NCI-H1930 (cell line): ENCODE results near the gene BAX.

Experiments
- DNase-seq, 2 experiments: peaks; one replicate each; lab custom pipeline; 2025; lab: John Stamatoyannopoulos, UW

BAX gene

GRCh38 chr19:48928164-48929025, 26.3 kb upstream of the BAX start:
- DNase-seq: no peak

- DNase-seq: peak; percentile 94
Observed at GRCh38 chr19:48933382-48933932, 21.2 kb upstream of the BAX start, which contains the start of gene DHDH. Gene DHDH, plus strand, starts transcription at chr19:48933699. Its CDS starts 23 bp downstream, at chr19:48933722.

DNA sequence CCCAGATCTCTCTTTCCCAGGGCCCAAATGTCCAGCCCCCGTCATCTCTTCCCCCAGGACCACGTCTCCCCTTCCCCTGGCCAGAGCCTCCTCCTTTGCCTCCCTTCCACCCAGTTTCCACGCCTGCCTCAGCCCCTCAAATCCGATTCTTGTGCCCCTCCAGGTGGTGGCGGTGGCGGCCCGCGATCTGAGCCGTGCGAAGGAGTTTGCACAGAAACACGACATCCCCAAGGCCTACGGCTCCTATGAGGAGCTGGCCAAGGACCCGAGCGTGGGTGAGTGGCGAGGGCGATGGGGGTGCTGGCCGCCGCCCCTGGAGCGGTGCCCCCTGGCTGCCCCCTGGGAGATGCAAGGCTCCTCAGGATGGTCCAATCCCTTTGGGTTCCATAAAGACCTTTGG, 19.8 kb upstream of the BAX start:
- no peak for DNase-seq

GRCh38 chr19:48935864-48936263, 18.8 kb upstream of the BAX start:
- no peak for DNase-seq

DNA sequence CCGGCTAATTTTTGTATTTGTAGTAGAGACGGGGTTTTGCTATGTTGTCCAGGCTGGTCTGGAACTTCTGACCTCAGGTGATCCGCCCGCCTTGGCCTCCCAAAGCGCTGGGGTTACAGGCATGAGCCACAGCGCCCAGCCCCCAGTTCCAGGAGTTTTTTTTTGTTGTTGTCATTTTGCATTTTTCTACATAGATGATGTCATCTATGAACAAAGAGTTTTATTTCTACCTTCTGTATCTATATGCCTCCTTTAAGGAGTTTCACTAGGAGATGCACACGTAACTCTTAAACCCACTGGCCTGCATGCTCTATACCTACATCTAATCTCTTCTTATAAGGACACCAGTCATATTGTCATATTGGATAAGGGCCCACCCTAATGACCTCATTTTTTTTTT, 16.4 kb upstream of the BAX start:
- DNase-seq: no peak

GRCh38 chr19:48940902-48941301, 13.8 kb upstream of the BAX start:
- DNase-seq: no peak

DNA sequence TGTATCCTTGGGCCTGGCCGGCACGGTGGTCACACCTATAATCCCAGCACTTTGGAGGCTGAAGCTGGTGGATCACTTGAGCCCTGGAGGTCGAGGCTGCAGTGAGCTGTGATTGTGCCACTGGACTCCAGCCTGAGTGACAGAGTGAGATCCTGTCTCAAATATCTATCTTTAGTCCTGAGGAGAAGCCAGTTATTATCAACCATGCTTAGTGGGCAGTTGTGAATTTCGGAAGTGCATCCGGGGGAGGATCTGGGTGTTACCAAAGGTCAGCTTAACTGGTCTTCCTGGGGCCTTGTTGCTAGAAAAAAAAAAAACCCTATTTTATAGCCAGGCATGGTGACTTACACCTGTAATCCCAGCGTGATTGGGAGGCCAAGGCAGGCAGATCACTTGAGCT, 11.6 kb upstream of the BAX start:
- no peak for DNase-seq

DNA sequence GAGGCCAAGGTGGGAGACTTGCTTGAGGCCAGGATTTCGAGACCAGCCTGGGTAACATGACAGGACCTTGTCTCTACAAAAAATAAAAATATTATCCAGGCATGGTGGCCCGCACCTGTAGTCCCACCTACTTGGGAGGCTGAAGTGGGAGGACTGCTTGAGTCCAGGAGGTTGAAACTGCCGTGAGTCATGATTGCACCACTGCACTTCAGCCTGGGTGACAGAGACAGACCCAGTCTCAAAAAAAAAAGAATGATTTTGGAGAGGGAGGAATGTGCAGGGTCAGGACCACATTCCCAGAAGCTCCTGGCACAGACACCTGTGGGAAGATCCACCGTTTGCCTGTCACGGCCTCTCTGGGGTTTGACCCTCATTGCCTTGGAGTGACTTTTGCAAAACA, 9.3 kb upstream of the BAX start:
- DNase-seq: no peak

DNA sequence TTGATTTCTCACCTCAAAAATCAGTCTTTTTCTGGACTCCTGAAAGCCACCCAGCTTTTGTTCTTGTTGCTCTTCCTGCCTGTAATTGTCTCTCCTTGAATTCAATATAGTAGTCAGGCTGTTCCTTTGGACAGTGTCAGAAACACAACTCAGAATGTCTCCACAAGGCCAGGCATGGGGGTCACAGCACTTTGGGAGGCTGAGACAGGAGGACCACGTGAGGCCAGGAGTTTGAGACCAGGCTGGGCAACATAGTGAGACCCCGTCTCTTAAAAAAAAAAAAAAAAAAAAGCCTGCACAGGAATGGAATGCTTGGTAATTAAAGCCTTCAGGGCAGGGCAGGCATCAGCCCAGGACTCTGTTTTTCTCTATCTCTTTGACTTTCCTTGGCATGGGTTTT, 8.9 kb upstream of the BAX start:
- DNase-seq: no peak

DNA sequence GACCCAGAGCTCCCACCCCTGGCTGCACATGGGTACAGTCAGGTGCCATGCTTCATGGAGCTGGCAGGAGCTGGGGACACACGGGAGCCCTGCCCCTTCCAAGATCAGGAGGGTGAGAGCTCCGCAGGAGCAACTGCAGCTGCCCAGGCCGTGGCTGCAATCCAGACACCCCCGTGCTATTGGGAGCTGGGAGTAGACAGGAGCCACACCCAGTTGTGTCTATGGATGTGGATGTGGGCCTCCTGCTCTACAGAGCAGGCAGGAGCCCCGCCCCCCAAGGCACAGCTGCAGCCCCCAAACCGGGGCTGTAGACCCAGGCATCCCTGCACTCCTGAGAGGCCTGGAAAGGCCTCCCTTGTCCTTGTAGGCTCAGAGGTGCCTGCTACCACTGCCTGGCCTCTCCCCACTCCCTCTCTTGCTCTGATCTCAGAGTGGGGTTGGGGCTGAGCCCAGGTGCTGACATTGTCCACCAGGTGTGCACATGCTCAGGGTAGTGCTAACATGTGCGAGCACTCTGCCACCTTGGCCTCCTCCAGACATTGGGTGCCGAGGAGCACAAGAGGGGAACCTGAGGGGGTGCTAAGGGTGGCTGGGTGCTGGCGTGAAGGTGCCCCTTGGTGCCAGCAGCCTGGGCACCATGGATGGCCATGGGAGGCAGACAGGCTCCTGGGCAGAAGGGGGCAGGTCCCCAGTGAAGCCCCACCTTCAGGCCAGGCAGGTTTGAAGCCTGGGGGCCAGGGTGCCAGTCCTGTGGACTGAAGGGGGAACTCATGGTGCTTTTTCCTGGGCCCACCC, 8.0 kb upstream of the BAX start:
- DNase-seq: no peak

DNA sequence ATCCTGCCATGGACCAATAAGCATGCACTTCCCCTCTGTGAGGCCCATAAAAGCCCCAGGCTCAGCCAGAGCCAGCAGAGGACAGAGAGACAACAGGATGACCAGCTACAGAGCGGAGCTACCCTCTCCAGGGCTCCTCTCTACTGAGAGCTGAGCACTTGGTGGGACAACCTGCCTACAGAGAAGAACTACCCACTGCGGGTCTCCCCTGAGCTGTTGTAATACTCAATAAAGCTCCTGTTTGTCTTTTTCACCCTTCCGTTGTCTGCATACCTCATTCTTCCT, 7.5 kb upstream of the BAX start:
- DNase-seq: no peak

GRCh38 chr19:48950159-48950558, 4.5 kb upstream of the BAX start:
- DNase-seq: no peak

DNA sequence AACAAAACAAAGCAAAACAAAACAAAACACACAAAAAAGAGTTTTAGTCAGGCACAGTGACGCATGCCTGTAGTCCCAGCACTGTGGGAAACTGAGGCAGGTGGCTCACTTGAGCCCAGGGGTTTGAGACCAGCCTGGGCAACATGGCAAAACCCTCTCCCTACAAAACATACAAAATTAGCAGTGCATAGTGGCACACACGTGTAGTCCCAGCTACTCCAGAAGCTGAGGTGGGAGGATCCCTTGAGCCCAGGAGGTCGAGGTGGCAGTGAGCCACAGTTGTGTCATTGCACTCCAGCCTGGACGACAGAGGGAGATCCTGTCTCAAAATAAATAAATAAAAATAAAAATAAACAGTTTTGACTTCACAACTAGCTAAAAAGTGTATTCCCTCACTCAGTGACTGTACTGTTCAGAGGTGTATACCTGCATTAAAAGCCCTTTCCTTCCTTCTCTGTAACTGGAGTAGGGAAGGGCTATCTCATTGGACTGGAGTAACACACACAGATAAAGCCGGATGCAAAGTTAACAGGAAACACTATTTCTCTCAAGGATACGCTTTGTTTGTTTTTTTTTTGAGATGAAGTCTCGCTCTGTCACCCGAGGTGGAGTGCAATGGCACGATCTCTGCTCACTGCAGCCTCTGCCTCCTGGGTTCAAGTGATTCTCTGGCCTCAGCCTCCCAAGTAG, 3.7 kb upstream of the BAX start:
- no peak for DNase-seq

DNA sequence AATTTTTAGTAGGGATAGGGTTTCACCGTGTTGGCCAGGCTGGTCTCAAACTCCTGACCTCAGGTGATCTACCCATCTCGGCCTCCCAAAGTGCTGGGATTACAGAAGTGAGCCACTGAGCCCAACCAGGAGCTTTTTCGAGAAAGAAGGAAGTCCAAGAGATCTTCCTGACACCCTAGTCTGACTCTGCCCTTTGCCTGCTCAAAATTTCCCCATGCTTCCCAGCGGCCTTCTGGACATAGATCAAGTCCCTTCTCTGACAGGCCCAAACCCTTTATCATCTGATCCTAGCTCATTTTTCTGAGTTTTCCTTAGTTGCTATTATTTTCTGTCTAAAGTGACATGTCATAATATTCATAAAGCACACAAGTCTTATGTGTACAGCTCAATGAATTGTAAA, 1.5 kb upstream of the BAX start:
- no peak for DNase-seq

DNA sequence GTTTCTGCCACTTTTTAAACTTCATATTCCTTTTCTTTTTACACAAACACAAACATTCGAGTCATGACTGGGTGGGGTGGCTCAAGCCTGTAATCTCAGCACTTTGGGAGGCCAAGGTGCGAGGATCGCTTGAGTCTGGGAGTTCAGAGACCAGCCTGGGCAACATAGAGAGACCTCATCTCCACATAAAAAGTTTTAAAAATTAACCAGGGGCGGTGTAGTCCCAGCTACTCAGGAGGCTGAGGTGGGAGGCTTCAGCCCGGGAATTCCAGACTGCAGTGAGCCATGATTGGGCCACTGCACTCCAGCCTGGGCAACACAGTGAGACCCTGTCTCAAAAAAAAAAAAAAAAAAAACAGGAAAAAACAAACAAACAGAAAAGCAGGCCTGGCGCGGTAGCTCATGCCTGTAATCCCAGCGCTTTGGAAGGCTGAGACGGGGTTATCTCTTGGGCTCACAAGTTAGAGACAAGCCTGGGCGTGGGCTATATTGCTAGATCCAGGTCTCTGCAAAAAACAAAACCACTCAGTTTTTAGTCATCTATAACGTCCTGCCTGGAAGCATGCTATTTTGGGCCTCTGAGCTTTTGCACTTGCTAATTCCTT, 583 bp upstream of the BAX start:
- DNase-seq: no peak

DNA sequence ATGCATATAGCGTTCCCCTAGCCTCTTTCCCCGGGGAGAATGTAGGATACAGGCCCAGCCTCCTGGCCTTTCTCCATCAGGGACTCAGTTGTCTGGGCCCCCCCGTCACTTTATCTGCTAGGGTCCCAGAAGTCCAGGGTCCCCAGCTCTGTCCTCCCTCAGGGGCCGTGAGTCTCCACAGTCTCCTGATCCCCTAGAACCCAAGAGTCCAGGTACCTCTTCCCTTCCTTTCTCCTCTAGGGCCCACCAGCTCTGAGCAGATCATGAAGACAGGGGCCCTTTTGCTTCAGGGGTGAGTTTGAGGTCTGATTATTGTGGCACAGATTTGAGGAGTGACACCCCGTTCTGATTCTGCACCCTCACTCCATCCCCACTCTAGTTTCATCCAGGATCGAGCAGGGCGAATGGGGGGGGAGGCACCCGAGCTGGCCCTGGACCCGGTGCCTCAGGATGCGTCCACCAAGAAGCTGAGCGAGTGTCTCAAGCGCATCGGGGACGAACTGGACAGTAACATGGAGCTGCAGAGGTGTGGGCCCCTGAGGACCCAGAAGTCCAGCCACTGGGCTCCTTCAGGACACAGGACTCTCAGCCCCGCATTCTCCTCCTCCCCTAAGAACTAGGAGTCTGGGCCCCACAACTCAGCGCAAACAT, 758 bp downstream of the BAX start:
- DNase-seq: no peak

- no peak for DNase-seq
Observed at GRCh38 chr19:48958006-48958405, 3.3 kb downstream of the BAX start.

GRCh38 chr19:48959341-48960239, 4.9 kb downstream of the BAX start:
- DNase-seq: no peak

DNA sequence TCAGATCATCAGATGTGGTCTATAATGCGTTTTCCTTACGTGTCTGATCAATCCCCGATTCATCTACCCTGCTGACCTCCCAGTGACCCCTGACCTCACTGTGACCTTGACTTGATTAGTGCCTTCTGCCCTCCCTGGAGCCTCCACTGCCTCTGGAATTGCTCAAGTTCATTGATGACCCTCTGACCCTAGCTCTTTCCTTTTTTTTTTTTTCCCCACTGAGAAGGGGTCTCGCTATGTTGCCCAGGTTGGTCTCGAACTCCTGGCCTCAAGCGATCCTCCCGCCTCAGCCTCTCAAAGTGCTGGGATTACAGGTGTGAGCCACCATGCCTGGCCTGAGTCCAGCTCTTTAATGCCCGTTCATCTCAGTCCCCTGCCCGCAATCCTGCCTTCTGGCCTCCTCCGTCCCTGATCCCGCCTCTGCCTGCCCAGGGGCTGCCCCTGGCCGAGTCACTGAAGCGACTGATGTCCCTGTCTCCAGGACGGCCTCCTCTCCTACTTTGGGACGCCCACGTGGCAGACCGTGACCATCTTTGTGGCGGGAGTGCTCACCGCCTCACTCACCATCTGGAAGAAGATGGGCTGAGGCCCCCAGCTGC, 6.5 kb downstream of the BAX start:
- DNase-seq: no peak

GRCh38 chr19:48961673-48962028, 7.0 kb downstream of the BAX start:
- DNase-seq: no peak
